Gastrocnemius medialis (tissue), 4 donors: ENCODE measurements around the gene RASGRP3.

Source experiments
- POLR2A ChIP-seq, 2 donors: fragments of 450-650 bp; IDR thresholded peaks; one replicate each; pipeline ENCODE4 v1.6.1; 2017; ENCODE audit warnings: antibody characterized with exemption in 2 of 2, mild to moderate bottlenecking in 2 of 2, moderate library complexity in 2 of 2
- TF ChIP-seq, protein P1 (sequence below), 5 experiments: fragments of 450-650 bp in 3 of 5; fragments of 200-600 bp in 2 of 5; sonication (generic) in 2 of 5; IDR thresholded peaks in 4 of 5; conservative IDR thresholded peaks in 1 of 5; 1 replicate in 4 of 5; 2 replicates in 1 of 5; pipeline ENCODE4 v1.5.1; 2016 to 2019; ENCODE audit warnings: antibody characterized with exemption in 5 of 5, mild to moderate bottlenecking in 3 of 5, moderate library complexity in 3 of 5

- TF ChIP-seq POLR2A (IDR thresholded peaks at IDR 0.05): no peak
- TF ChIP-seq, protein P1, sequence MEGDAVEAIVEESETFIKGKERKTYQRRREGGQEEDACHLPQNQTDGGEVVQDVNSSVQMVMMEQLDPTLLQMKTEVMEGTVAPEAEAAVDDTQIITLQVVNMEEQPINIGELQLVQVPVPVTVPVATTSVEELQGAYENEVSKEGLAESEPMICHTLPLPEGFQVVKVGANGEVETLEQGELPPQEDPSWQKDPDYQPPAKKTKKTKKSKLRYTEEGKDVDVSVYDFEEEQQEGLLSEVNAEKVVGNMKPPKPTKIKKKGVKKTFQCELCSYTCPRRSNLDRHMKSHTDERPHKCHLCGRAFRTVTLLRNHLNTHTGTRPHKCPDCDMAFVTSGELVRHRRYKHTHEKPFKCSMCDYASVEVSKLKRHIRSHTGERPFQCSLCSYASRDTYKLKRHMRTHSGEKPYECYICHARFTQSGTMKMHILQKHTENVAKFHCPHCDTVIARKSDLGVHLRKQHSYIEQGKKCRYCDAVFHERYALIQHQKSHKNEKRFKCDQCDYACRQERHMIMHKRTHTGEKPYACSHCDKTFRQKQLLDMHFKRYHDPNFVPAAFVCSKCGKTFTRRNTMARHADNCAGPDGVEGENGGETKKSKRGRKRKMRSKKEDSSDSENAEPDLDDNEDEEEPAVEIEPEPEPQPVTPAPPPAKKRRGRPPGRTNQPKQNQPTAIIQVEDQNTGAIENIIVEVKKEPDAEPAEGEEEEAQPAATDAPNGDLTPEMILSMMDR (IDR thresholded peaks at IDR 0.05 in 4 of 5, conservative IDR thresholded peaks at IDR 0.05 in 1 of 5): no peak
Measured at GRCh38 chr2:33531549-33532059, 55.2 kb downstream of the RASGRP3 start.
